Fibroblast of the aortic adventitia (primary cell): ENCODE results near the gene MRFAP1L1. TPM values are rescaled to one million over a fixed set of nuclear protein-coding genes. Genes with fewer than 3 reads are reported as not detected.
"Not testable (repeated sequence)": the region's sequence is repeated elsewhere in the genome, so short reads cannot be mapped to it uniquely, and the experiment has no call there.

Experiments used
- DNase-seq: peaks from one replicate; pipeline ENCODE4 v3.0.0-alpha.2; 2010; ENCODE audit warnings: low read depth
- H3K4me3 ChIP-seq: 2 replicates; pipeline ENCODE4 v1.5.1; 2011; ENCODE audit warnings: low read depth, mild to moderate bottlenecking, control low read depth, low read length, moderate library complexity
- total RNA-seq: library from RNA; depleted of rRNA; stranded (reverse); fragments of >200 nt; gene quantifications from 2 replicates; pipeline ENCODE4 v1.2.3, GENCODE V29; 2012; ENCODE audit warnings: low replicate concordance
- TF ChIP-seq, protein P1 (sequence below): IDR thresholded peaks from 2 replicates; pipeline ENCODE4 v1.5.1; 2011; ENCODE audit warnings: mild to moderate bottlenecking, low read length, control low read depth, inconsistent platforms; ENCODE audit not compliant: insufficient read depth

MRFAP1L1 gene
- total RNA-seq, 1 donor: 48.8 TPM

DNA sequence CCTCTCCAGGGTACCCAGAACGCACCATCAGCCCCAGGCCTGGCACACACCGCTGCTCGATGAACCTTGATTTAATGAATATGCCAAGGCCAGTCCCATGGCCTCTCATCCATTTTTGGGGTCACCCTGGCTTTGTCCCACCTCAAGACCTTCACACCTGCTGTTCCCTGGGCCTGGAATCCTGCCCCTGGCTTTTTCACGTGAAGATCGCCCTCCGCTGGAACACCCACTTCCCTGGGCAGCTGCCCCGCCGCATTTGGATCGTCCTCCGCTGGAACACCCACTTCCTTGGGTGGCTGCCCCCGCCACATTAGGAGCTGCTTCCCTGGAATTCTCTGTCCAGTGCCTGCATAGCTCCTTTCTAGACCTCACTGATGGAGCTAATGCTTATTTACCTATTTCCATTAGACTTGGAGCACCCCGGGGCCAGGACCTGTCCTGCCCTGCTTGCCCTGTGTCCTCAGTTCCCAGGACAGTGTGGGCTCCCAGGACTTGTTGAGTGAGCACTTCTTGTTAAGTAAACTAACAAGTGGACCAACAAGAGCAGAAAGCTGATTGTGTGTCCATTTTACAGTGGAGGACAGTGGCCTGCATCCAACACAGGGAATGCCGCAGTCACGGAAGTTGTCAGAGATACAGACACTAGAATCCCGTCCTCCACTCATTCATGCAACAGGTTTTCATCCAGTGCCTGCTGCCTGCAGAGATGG, 18.8 kb upstream of the MRFAP1L1 start:
- no peak for DNase-seq
- H3K4me3 ChIP-seq: no peak overlapping the region
- TF ChIP-seq, protein P1, sequence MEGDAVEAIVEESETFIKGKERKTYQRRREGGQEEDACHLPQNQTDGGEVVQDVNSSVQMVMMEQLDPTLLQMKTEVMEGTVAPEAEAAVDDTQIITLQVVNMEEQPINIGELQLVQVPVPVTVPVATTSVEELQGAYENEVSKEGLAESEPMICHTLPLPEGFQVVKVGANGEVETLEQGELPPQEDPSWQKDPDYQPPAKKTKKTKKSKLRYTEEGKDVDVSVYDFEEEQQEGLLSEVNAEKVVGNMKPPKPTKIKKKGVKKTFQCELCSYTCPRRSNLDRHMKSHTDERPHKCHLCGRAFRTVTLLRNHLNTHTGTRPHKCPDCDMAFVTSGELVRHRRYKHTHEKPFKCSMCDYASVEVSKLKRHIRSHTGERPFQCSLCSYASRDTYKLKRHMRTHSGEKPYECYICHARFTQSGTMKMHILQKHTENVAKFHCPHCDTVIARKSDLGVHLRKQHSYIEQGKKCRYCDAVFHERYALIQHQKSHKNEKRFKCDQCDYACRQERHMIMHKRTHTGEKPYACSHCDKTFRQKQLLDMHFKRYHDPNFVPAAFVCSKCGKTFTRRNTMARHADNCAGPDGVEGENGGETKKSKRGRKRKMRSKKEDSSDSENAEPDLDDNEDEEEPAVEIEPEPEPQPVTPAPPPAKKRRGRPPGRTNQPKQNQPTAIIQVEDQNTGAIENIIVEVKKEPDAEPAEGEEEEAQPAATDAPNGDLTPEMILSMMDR: no peak

DNA sequence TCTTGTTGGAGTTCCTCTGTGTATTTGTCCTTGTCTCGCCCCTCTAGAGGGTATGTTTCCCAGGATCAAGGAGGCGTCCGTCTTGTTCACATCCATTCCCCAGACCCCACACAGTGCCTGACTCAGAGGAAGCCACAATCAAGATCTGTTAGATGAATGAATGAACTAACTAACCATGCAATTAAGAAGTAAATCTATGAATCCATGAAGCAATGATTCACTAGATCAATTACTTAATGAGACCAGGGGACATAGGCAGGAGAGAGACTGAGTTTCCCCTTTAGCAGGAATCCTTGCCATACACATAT, 18.2 kb upstream of the MRFAP1L1 start:
- H3K4me3 ChIP-seq: no peak overlapping the region
- no peak for DNase-seq
- TF ChIP-seq, protein P1: no peak

DNA sequence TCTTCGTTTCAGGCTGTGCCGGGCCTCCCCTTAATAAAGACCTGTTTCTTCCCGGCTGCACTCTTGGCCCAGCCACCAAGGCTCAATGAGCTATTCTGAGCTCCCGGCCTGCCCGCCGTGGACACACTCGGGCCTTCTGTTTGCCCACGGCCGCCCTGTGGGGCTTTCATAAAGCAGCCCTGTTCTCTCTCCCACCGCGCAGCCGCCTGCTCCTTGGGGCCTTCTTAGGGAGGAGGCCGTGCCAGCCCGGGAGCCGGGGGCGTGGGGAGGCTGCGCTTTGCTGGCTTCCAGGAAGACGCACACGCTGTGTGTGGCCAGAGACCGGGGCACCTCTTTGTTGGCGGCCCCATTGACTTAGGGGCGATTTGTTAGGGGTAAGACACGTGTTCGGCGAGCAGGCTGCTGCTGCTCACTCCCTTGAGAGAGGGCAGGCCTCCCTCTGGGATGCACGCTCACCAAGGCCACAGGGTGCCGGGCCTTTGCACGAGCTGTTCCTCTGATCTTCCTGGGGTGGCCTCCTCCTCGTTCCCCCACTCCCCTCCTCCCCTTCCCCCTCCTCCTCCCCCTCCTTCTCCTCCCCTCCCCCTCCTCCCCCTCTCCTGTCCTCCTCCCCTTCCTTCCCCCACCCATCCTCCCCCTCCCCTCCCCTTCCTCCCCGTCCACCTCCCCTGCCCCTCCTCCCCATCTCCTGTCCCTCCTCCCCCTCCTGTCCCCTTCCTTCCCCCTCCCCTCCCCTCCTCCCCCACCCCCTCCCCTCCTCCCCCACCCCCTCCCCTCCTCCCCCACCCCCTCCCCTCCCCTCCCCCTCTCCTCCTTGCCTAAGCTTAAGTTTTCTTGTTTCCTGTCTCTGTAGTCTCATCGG, 17.6 kb upstream of the MRFAP1L1 start:
- TF ChIP-seq, protein P1: no peak
- peak; percentile 46 for DNase-seq
- H3K4me3 ChIP-seq: no peak overlapping the region

DNA sequence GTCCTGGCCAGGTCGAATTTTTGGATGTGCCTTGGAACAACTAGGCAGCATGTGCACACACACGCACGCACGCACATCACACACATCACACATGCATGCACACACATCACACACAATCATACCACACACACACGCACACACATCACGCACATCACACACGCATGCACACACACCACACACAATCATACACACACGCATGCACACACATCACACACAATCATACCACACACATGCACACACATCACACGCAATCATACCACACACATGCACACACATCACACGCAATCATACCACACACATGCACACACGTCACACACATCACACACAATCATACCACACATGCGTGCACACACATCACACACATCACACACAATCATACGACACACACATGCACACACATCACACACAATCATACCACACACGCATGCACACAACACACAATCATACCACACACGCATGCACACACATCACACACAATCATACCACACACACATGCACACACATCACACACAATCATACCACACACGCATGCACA, 15.8 kb upstream of the MRFAP1L1 start:
- not testable (repeated sequence) for H3K4me3 ChIP-seq, DNase-seq

DNA sequence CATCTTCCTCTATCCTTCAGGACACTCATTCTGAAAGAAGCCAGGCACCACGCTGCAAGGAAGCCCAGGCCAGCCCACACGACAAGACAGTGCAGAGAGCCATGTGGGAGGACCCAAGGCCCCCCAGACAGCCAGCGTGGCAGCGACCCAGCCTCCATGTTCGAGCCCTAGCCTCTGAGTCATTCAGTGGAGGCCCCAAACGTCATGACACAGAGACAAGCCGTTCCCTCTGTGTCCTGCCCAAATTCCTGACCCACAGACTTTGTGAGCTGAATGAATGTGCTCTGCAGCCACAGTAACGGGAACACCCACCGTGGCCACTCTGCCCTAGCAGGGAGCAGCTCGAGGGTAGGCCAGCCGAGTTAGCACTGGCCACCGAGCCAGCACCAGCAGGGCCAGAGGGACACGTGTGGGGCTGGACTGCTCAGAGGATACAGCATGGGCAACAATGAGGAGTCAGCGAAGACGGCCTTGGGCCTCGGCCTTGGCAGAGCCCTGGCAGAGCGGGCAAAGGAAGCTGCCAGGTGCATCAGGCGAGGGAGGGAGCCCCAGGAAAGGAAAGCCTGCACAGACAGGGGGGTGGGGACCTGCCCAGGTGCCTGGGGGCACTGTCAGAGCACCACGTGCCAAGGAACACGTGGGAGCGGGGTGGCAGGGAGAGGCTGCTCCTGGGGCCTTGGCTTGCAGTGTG, 14.9 kb upstream of the MRFAP1L1 start:
- TF ChIP-seq, protein P1: no peak
- no peak for DNase-seq
- H3K4me3 ChIP-seq: no peak overlapping the region

DNA sequence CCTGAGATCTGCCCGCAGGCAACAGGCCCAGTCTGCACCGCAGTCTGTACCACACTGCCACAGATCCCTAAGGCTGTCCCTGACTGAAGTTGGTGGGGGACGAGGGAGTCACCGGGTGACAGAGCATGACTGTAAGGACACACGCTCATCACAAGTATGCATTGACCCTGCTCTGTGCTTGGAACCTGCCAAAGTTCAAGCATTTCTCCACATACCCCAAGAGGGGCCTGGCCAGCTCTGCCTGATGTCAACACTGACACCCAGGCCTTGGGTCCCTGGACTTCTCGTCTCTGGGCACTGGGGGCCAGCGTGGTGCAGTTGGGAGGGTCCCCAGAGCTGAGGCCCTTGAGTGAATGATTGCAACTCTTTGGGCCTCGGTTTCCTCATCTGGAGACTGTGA, 14.2 kb upstream of the MRFAP1L1 start:
- DNase-seq: no peak
- no peak overlapping the region for H3K4me3 ChIP-seq
- TF ChIP-seq, protein P1: no peak

DNA sequence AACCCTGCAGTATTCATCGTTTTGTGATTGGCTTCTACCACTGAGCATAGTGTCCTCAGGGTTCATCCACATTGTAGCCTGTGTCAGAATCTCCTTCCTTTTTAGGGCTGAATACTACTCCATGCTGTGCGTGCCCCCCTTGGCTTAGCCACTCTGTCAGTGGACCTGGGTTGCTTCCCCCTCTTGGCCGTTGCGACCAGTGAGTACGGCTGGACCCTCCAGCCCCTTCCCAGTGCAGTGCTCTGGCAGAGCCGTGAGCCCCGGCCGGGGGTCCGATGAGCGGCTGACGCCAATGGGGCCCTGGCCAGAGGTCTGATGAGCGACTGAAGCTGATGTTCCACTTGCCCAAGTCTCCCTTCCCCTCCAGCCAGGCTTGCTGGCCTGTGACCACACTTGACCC, 13.2 kb upstream of the MRFAP1L1 start:
- TF ChIP-seq, protein P1: no peak
- no peak for DNase-seq
- H3K4me3 ChIP-seq: no peak overlapping the region
